Immature natural killer cell (primary cell): Measurements from ENCODE around the gene CKAP2. TPM values are rescaled to one million over a fixed set of nuclear protein-coding genes. Genes with fewer than 3 reads are reported as not detected.
"Not testable (repeated sequence)": the region's sequence is repeated elsewhere in the genome, so short reads cannot be mapped to it uniquely, and the experiment has no call there.

Experiments
- DNase-seq, 3 donors: peaks; one replicate each; pipeline ENCODE4 v3.0.0; 2022; ENCODE audit warnings: mixed read lengths in 1 of 3
- H3K27ac Mint-ChIP-seq, 6 donors: one replicate each; pipeline ENCODE4 v1.8.0; 2020; ENCODE audit warnings: mixed read lengths in 6 of 6, mild to moderate bottlenecking in 5 of 6, inconsistent platforms in 4 of 6, moderate library complexity in 3 of 6
- H3K27me3 Mint-ChIP-seq, 3 donors: one replicate each; pipeline ENCODE4 v1.8.0; 2020 to 2021; ENCODE audit warnings: low read depth in 3 of 3, mild to moderate bottlenecking in 3 of 3, mixed read lengths in 3 of 3, moderate library complexity in 3 of 3, inconsistent platforms in 1 of 3
- H3K36me3 Mint-ChIP-seq, 3 donors: one replicate each; pipeline ENCODE4 v1.8.0; 2020; ENCODE audit warnings: mixed read lengths in 3 of 3, inconsistent platforms in 2 of 3, mild to moderate bottlenecking in 2 of 3
- H3K4me1 Mint-ChIP-seq, 2 donors: one replicate each; pipeline ENCODE4 v1.8.0; 2020; ENCODE audit warnings: inconsistent platforms in 2 of 2, mild to moderate bottlenecking in 2 of 2, mixed read lengths in 2 of 2, moderate library complexity in 1 of 2
- H3K4me3 Mint-ChIP-seq, 5 donors: one replicate each; pipeline ENCODE4 v1.8.0; 2020; ENCODE audit warnings: mild to moderate bottlenecking in 5 of 5, mixed read lengths in 5 of 5, inconsistent platforms in 3 of 5, moderate library complexity in 3 of 5
- H3K9me3 Mint-ChIP-seq, 6 donors: one replicate each; pipeline ENCODE4 v1.8.0; 2020; ENCODE audit warnings: mild to moderate bottlenecking in 6 of 6, mixed read lengths in 6 of 6, inconsistent platforms in 4 of 6, moderate library complexity in 3 of 6
- polyA plus RNA-seq, 3 donors: library from polyadenylated mRNA; unstranded; fragments of 300-500 nt; fragmentation: Illumina TruSeq; gene quantifications; one replicate each; pipeline ENCODE4 v1.2.3, GENCODE V29; 2021

Gene CKAP2, protein sequence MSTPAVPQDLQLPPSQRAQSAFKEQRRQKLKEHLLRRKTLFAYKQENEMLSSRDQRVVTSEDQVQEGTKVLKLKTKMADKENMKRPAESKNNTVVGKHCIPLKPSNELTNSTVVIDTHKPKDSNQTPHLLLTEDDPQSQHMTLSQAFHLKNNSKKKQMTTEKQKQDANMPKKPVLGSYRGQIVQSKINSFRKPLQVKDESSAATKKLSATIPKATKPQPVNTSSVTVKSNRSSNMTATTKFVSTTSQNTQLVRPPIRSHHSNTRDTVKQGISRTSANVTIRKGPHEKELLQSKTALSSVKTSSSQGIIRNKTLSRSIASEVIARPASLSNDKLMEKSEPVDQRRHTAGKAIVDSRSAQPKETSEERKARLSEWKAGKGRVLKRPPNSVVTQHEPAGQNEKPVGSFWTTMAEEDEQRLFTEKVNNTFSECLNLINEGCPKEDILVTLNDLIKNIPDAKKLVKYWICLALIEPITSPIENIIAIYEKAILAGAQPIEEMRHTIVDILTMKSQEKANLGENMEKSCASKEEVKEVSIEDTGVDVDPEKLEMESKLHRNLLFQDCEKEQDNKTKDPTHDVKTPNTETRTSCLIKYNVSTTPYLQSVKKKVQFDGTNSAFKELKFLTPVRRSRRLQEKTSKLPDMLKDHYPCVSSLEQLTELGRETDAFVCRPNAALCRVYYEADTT
- 1 to 10 TPM; 3.8 to 7.2 (median 5.0) TPM for polyA plus RNA-seq

DNA sequence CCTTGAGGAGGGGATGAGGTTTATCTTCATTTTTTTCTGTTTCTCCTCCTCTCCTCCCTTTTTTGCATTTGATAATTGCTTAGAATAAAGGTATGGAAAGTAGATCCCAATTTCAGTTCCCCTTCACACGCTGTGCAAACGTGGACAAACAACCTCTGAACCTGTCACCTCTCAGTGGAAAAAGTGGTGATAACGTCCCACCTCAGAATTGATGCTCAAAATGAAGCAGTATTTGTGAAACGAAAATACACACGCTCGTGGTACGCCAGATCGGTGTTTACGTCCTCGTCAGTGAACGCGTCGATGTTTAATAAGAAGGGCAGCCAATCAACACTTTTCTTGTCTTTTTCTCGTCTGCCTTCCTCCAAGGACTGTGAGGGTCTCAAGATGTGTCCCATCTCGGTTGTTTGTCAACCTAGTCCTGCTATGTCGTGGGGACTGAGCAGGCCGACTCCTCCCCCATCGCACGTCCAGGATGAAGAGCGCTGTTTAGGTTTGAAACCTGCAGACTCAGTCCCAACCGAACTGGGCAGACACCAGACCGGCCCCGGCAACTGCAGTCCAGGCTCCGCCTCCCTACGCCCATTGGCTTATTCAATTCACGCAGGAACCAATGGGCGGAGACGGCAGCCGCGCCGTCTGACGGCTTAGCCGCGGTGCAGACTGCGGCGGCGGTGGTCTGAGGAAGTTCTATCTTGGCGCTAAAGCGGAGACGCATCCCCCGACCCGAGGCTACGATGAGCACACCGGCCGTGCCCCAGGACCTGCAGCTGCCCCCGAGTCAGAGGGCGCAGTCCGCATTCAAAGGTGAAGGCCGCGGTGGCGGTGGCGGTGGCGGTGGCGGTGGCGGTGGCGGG lies at the start of gene CKAP2:
TSS of gene CKAP2 (plus strand) at position 659 of the 857 bp plus-strand sequence. CDS start at position 738, 79 bp downstream.
- H3K36me3 Mint-ChIP-seq = peaks cover 0 to 3% (median 0%) of the 10 kb centered on the region in 3 donors
- H3K27me3 Mint-ChIP-seq = peaks cover 7 to 22% (median 19%) of the 10 kb centered on the region in 3 donors
- peak within 1 kb of the TSS; percentile 89 to 99 (median 95) for H3K4me3 Mint-ChIP-seq
- no peaks in the 10 kb centered on the region for H3K9me3 Mint-ChIP-seq
- peak; percentile 95 to 96 (median 96) for DNase-seq
- H3K4me1 Mint-ChIP-seq = peaks cover 24 to 32% of the 10 kb centered on the region in 2 donors
- peak within 1 kb of the TSS; percentile 95 to 100 (median 96) for H3K27ac Mint-ChIP-seq

DNA sequence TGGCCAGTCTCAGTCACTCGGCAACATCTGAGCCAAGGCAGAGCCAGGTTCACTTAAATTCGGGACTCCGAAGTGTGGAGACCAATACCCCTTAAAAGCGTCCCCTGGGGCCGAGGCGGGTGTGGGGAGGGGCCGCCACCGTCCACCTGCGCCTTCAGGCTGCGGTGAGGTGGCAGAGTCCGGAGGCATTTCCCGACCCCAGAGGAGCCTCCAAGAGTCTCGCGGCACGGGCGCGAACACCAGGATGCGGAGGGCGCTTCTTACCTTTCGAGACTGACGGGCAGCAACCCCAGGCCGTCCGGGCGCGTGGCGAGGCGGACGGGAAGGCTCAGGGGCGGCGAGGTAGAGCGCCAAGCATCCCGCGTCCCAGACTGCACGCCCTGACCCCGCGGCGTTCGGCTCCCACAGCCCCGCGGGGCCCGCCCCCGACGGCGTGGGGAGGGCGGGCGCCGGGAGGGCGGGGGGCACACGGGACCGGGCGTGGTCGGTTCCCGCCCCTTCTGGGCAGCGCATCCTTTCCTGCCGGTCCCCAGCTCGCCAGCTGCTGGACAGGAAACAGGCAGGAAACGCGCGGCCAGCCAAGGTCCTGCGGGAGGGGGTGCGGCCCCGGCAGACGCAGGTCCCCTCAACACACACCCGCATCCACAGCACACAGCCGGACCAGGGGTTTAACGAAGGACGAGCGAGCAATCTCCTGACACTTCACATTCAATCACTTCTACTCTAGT lies 49.3 kb upstream of the CKAP2 start, which contains the start of gene THSD1:
TSS of gene THSD1 (minus strand) at position 406 of the 728 bp plus-strand sequence. CDS start 3,572 bp downstream, outside the sequence.
- Mint-ChIP-seq H3K27me3 (peaks cover 0 to 15% (median 13%) of the 10 kb centered on the region in 3 donors), H3K4me1 (peaks cover 22 to 33% of the 10 kb centered on the region in 2 donors), H3K36me3 (peaks cover 0 to 6% (median 3%) of the 10 kb centered on the region in 3 donors), H3K4me3 (peak within 1 kb of the TSS; percentile 70 to 79 (median 78)), H3K9me3 (no peaks in the 10 kb centered on the region), H3K27ac (peak within 1 kb of the TSS in 1 of 6 donors; percentile 5)
- DNase-seq = peak; percentile 10 to 12 (median 11)

- no peak for DNase-seq
- Mint-ChIP-seq H3K27me3 (peaks cover 0 to 15% (median 13%) of the 10 kb centered on the region in 3 donors), H3K36me3 (peaks cover 0 to 9% (median 6%) of the 10 kb centered on the region in 3 donors), H3K27ac (no peak overlapping the region), H3K4me3 (peak overlapping the region; percentile 40 to 76 (median 66)), H3K4me1 (peaks cover 22 to 33% of the 10 kb centered on the region in 2 donors), H3K9me3 (no peaks in the 10 kb centered on the region)
These were observed 48.6 kb upstream of the CKAP2 start for GRCh38 chr13:52406629-52407028.

- Mint-ChIP-seq H3K27me3 (peaks cover 0 to 15% (median 13%) of the 10 kb centered on the region in 3 donors), H3K4me1 (peaks cover 22 to 33% of the 10 kb centered on the region in 2 donors), H3K36me3 (peaks cover 0 to 17% (median 11%) of the 10 kb centered on the region in 3 donors), H3K27ac (peak overlapping the region in 1 of 6 donors; percentile 37), H3K4me3 (peak overlapping the region in 2 of 5 donors; percentile 58 to 60)
- not testable (repeated sequence) for DNase-seq, H3K9me3 Mint-ChIP-seq
These were observed 47.8 kb upstream of the CKAP2 start for GRCh38 chr13:52407436-52407835.

- H3K36me3 Mint-ChIP-seq = peaks cover 0 to 17% (median 11%) of the 10 kb centered on the region in 3 donors
- not testable (repeated sequence) for H3K9me3 Mint-ChIP-seq, DNase-seq, H3K27ac Mint-ChIP-seq, H3K4me3 Mint-ChIP-seq
- peaks cover 21 to 33% of the 10 kb centered on the region in 2 donors for H3K4me1 Mint-ChIP-seq
- peaks cover 0 to 13% (median 10%) of the 10 kb centered on the region in 3 donors for H3K27me3 Mint-ChIP-seq
These were observed 47.1 kb upstream of the CKAP2 start for GRCh38 chr13:52408071-52408658.

GRCh38 chr13:52411629-52412028 lies 43.6 kb upstream of the CKAP2 start:
- Mint-ChIP-seq H3K27me3 (no peaks in the 10 kb centered on the region), H3K9me3 (no peaks in the 10 kb centered on the region), H3K4me1 (peaks cover 0 to 9% of the 10 kb centered on the region in 2 donors), H3K4me3 (no peak overlapping the region), H3K27ac (peak overlapping the region in 1 of 6 donors; percentile 5), H3K36me3 (peaks cover 7 to 32% (median 19%) of the 10 kb centered on the region in 3 donors)
- DNase-seq = no peak

DNA sequence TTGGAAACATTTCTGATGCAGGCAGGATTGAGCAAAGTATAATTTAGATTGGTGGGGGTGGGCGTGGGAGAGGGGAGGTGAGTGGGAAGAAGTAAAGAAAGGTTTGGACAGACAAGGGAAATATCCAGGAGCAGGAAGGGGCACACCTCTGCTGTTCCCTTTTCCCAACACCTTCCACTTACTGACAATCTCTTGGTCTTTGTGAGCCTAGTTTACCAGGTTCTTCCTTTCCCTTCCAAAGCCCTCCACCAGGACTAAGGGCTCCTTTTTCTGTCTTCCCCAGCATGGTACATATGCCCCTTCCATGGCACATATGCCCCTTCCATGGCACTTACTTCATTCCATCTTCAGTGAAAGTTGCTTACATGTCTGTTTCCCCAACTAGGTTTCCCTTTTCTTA lies 43.1 kb upstream of the CKAP2 start:
- Mint-ChIP-seq H3K4me1 (peaks cover 0 to 4% of the 10 kb centered on the region in 2 donors), H3K4me3 (no peak overlapping the region), H3K27ac (peak overlapping the region in 1 of 6 donors; percentile 0), H3K27me3 (no peaks in the 10 kb centered on the region), H3K9me3 (no peaks in the 10 kb centered on the region), H3K36me3 (peaks cover 10 to 35% (median 24%) of the 10 kb centered on the region in 3 donors)
- DNase-seq = no peak

DNA sequence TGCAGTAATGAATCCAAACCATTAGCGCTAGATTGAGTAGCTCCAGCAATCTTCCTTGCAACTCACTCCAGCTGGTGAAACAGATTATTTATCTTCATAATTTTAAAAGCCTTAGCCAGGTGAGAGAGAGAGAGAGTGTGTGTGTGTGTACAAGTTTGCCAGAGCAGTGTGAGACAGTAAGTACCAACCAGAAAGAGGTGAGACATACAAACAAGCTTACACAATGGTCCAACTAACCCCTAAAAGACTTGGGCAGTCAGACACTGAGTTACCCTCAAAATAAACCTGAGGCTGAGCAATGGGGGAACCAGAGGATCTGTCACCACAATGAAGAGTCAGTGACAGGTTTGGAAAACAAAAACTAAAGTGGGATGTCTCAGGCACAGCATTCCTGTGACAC lies 41.2 kb upstream of the CKAP2 start:
- Mint-ChIP-seq H3K36me3 (peaks cover 19 to 40% (median 21%) of the 10 kb centered on the region in 3 donors), H3K27ac (no peak overlapping the region)

GRCh38 chr13:52414963-52415362 lies 40.3 kb upstream of the CKAP2 start:
- no peaks in the 10 kb centered on the region for H3K27me3 Mint-ChIP-seq
- peaks cover 21 to 42% (median 24%) of the 10 kb centered on the region in 3 donors for H3K36me3 Mint-ChIP-seq
- no peaks in the 10 kb centered on the region for H3K9me3 Mint-ChIP-seq
- H3K4me1 Mint-ChIP-seq = no peaks in the 10 kb centered on the region
- H3K4me3 Mint-ChIP-seq = no peak overlapping the region
- H3K27ac Mint-ChIP-seq = peak overlapping the region in 1 of 6 donors; percentile 21
- no peak for DNase-seq

More for the DNA sequence above, 41.2 kb upstream of the CKAP2 start:
- Mint-ChIP-seq H3K4me3 (no peak overlapping the region), H3K9me3 (no peaks in the 10 kb centered on the region), H3K27me3 (no peaks in the 10 kb centered on the region), H3K4me1 (no peaks in the 10 kb centered on the region)
- no peak for DNase-seq

GRCh38 chr13:52419080-52419479 lies 36.2 kb upstream of the CKAP2 start:
- H3K27me3 Mint-ChIP-seq = no peaks in the 10 kb centered on the region
- DNase-seq = no peak
- H3K27ac Mint-ChIP-seq = no peak overlapping the region

GRCh38 chr13:52421216-52421615 lies 34.1 kb upstream of the CKAP2 start:
- no peaks in the 10 kb centered on the region for H3K27me3 Mint-ChIP-seq
- H3K4me3 Mint-ChIP-seq = no peak overlapping the region
- no peaks in the 10 kb centered on the region for H3K4me1 Mint-ChIP-seq
- peaks cover 26 to 45% (median 42%) of the 10 kb centered on the region in 3 donors for H3K36me3 Mint-ChIP-seq
- no peaks in the 10 kb centered on the region for H3K9me3 Mint-ChIP-seq
- peak overlapping the region in 2 of 6 donors; percentile 53 to 57 for H3K27ac Mint-ChIP-seq
- no peak for DNase-seq

More at GRCh38 chr13:52419080-52419479, 36.2 kb upstream of the CKAP2 start:
- peaks cover 21 to 44% (median 39%) of the 10 kb centered on the region in 3 donors for H3K36me3 Mint-ChIP-seq
- no peak overlapping the region for H3K4me3 Mint-ChIP-seq
- H3K4me1 Mint-ChIP-seq = no peaks in the 10 kb centered on the region
- no peaks in the 10 kb centered on the region for H3K9me3 Mint-ChIP-seq

DNA sequence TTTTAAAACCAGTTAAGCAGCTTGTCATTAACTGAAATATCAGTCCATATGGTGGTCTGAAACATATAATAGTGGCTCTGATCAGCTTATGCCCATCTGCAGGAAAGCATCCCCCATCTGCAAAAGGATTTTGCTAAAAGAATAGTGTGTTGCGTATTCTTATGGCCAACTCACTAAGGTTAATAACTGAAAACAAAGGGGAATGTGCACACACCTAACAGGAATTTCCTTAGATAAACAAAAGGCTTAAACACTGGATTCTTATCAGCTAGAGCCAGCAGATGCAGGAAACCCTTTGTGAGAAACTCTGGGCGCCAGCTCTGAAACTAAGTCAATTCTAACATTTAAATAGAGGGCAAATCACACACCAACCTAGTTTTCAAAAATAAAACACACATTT lies 27.0 kb upstream of the CKAP2 start:
- Mint-ChIP-seq H3K27ac (no peak overlapping the region), H3K36me3 (peaks cover 35 to 45% (median 41%) of the 10 kb centered on the region in 3 donors), H3K4me1 (no peaks in the 10 kb centered on the region), H3K4me3 (no peak overlapping the region), H3K27me3 (no peaks in the 10 kb centered on the region), H3K9me3 (no peaks in the 10 kb centered on the region)
- no peak for DNase-seq
